HG03575 (cell line): Measurements from ENCODE around the gene ACTN4.
"Not testable (repeated sequence)": the region's sequence is repeated elsewhere in the genome, so short reads cannot be mapped to it uniquely, and the experiment has no call there.

Source experiments
- ATAC-seq: cut with Tn5 transposase; IDR thresholded peaks from one replicate; pipeline ENCODE4 v1.9.1; 2021; ENCODE audit not compliant: unreplicated experiment, insufficient number of reproducible peaks, low FRiP score; ENCODE audit errors: extremely low read depth

Gene ACTN4

GRCh38 chr19:38741670-38742069 lies 94.2 kb downstream of the ACTN4 start:
- ATAC-seq: no peak

GRCh38 chr19:38742296-38742695 lies 94.8 kb downstream of the ACTN4 start:
- no peak for ATAC-seq

- ATAC-seq: no peak
Measured at GRCh38 chr19:38742906-38743305, 95.5 kb downstream of the ACTN4 start.

- no peak for ATAC-seq
Measured at GRCh38 chr19:38743394-38744297, 96.2 kb downstream of the ACTN4 start.

GRCh38 chr19:38744298-38744681 lies 96.8 kb downstream of the ACTN4 start, which contains the start of gene CAPN12:
Gene CAPN12 (minus strand): TSS chr19:38744474. CDS start chr19:38744165, 309 bp downstream.
- ATAC-seq: no peak

- no peak for ATAC-seq
Measured at GRCh38 chr19:38744874-38745273, 97.4 kb downstream of the ACTN4 start.

- no peak for ATAC-seq
Measured at GRCh38 chr19:38745316-38745715, 97.9 kb downstream of the ACTN4 start.

GRCh38 chr19:38753783-38754182 lies 106.3 kb downstream of the ACTN4 start:
- ATAC-seq: not testable (repeated sequence)

GRCh38 chr19:38754196-38754595 lies 106.7 kb downstream of the ACTN4 start:
- ATAC-seq: not testable (repeated sequence)

GRCh38 chr19:38759590-38760003 lies 112.1 kb downstream of the ACTN4 start:
- ATAC-seq: no peak

- ATAC-seq: not testable (repeated sequence)
Measured at GRCh38 chr19:38760805-38761517, 113.5 kb downstream of the ACTN4 start.

GRCh38 chr19:38761884-38762389 lies 114.5 kb downstream of the ACTN4 start:
- ATAC-seq: not testable (repeated sequence)

GRCh38 chr19:38763795-38764220 lies 116.4 kb downstream of the ACTN4 start:
- ATAC-seq: no peak

GRCh38 chr19:38765214-38765613 lies 117.8 kb downstream of the ACTN4 start:
- no peak for ATAC-seq

- no peak for ATAC-seq
Measured at GRCh38 chr19:38766276-38767047, 119.0 kb downstream of the ACTN4 start.

GRCh38 chr19:38769635-38770211 lies 122.3 kb downstream of the ACTN4 start:
- ATAC-seq: no peak

GRCh38 chr19:38770228-38770948 lies 122.9 kb downstream of the ACTN4 start:
- ATAC-seq: not testable (repeated sequence)

GRCh38 chr19:38770949-38771275 lies 123.5 kb downstream of the ACTN4 start:
- ATAC-seq: not testable (repeated sequence)
